ENCODE measurements around the gene NKAIN2. TPM values are rescaled to one million over a fixed set of nuclear protein-coding genes. Genes with fewer than 3 reads are reported as not detected.

NKAIN2 gene
- total and polyA plus RNA-seq, 2 donors (not counting 3 experiments of a cell fraction or from before 2014, with no cell fraction given): 0.03 TPM; not detected in 1

- Histone ChIP-seq H3K4me1 (ENCODE audit: control insufficient read depth, extremely low read depth, insufficient read depth, low read length) (peaks cover 2% of the 10 kb centered on the region), H3K4me3 (replicated peaks in 1 of 3; ENCODE audit: insufficient read depth in 1 of 3, low read depth in 1 of 3, low read length in 3 of 3) (no peak overlapping the region), H3K4me2 (ENCODE audit: insufficient read depth, low read length) (no peak overlapping the region), H3K36me3 (ENCODE audit: control insufficient read depth in 2 of 2, extremely low read depth in 1 of 2, insufficient read depth in 2 of 2, low read length in 2 of 2) (no peaks in the 10 kb centered on the region), H3K27me3 (ENCODE audit: control insufficient read depth in 2 of 2, insufficient read depth in 2 of 2, low read length in 2 of 2) (no peaks in the 10 kb centered on the region), H2AFZ (ENCODE audit: low read depth, low read length) (no peak overlapping the region), H3K27ac (ENCODE audit: insufficient read depth, low read depth, low read length) (no peak overlapping the region), H3K79me2 (ENCODE audit: control insufficient read depth, insufficient read depth, low read length) (no peaks in the 10 kb centered on the region), H3K9me3 (replicated peaks; ENCODE audit: control insufficient read depth, insufficient read depth, low read length) (no peaks in the 10 kb centered on the region), H3K9me1 (replicated peaks; ENCODE audit: control insufficient read depth, extremely low read depth, insufficient read depth, low read length) (no peaks in the 10 kb centered on the region), H4K20me1 (replicated peaks; ENCODE audit: control insufficient read depth, extremely low read depth, insufficient read depth, low read length) (no peaks in the 10 kb centered on the region), H3K9ac (replicated peaks; ENCODE audit: extremely low read depth, insufficient read depth, low read length) (no peak overlapping the region)
- CTCF ChIA-PET: interaction anchor here (1.4 kb wide), 1 partner anchor 33 kb away, joined by 3 read pairs; no protein-coding TSS in a partner anchor
- TF ChIP-seq EZH2 (IDR thresholded peaks at IDR 0.05; ENCODE audit: borderline replicate concordance, low read depth, low read length, severe bottlenecking): no peak
- TF ChIP-seq CTCF (IDR thresholded peaks at IDR 0.05; ENCODE audit: extremely low read depth in 1 of 2, insufficient read depth in 1 of 2, low read depth in 1 of 2, low read length in 2 of 2): no peak
- TF ChIP-seq POLR2AphosphoS5 (IDR thresholded peaks at IDR 0.05; ENCODE audit: insufficient read depth, low read depth, low read length): no peak
- TF ChIP-seq MYC (IDR thresholded peaks at IDR 0.05; ENCODE audit: low read depth, low read length): no peak
- no peak for TF ChIP-seq MAX (IDR thresholded peaks at IDR 0.05; ENCODE audit: insufficient read depth, insufficient read length)
- TF ChIP-seq POLR2A (IDR thresholded peaks at IDR 0.05; ENCODE audit: low read depth, low read length): no peak
- no peak for TF ChIP-seq FOS (IDR thresholded peaks at IDR 0.05; ENCODE audit: borderline replicate concordance, insufficient read depth, low read length)
- no peak for TF ChIP-seq GATA2 (IDR thresholded peaks at IDR 0.05; ENCODE audit: insufficient read depth, insufficient read length, low read depth, low read length)
- TF ChIP-seq JUN (IDR thresholded peaks at IDR 0.05; ENCODE audit: borderline replicate concordance, insufficient read depth, insufficient read length, low read depth): no peak
- no peak for FAIRE-seq
- intact Hi-C loops (cut with micrococcal nuclease): no loop called here
- POLR2A ChIA-PET: no interaction called here
- DNase-seq (ENCODE audit: low read depth, low spot score): no peak
- no TSS peak for BruUV-seq (replicated peaks)
- dilution Hi-C loops (cut with MboI; ENCODE audit: extremely low pct_ligation_motif_present, low sequenced_read_pairs): no loop called here
These were observed 34.2 kb upstream of the NKAIN2 start for GRCh38 chr6:123769431-123769830.
